ENCODE data around the gene CEP162. TPM values are rescaled to one million over a fixed set of nuclear protein-coding genes. Genes with fewer than 3 reads are reported as not detected.

Gene CEP162
- total and polyA plus RNA-seq, 2 donors (not counting 1 experiment from before 2014, with no cell fraction given) = 3.7 to 7.4 TPM

GRCh38 chr6:84082689-84083265 lies 144.7 kb downstream of the CEP162 start:
- Histone ChIP-seq H3K36me3 (ENCODE audit: control insufficient read depth, insufficient read depth, low read length) (no peaks in the 10 kb centered on the region), H3K27me3 (ENCODE audit: control insufficient read depth, insufficient read depth, low read length) (no peaks in the 10 kb centered on the region), H3K27ac (ENCODE audit: insufficient read depth, low read length) (no peak overlapping the region), H3K9ac (ENCODE audit: insufficient read depth, low read length) (no peak overlapping the region), H3K9me3 (ENCODE audit: control insufficient read depth, insufficient read depth, low read depth, low read length) (no peaks in the 10 kb centered on the region), H4K20me1 (ENCODE audit: control insufficient read depth, extremely low read depth, insufficient read depth, low read length) (no peaks in the 10 kb centered on the region), H3K4me2 (ENCODE audit: extremely low read depth, insufficient read depth, low read length) (no peak overlapping the region), H3K4me3 (replicated peaks in 1 of 4; ENCODE audit: control extremely low read depth in 1 of 4, insufficient read depth in 1 of 4, low read depth in 3 of 4, low read length in 4 of 4) (no peak overlapping the region), H3K4me1 (ENCODE audit: control insufficient read depth, extremely low read depth, insufficient read depth, low read length) (no peaks in the 10 kb centered on the region), H3K79me2 (ENCODE audit: control insufficient read depth, insufficient read depth, low read length) (no peaks in the 10 kb centered on the region), H2AFZ (ENCODE audit: low read length) (no peak overlapping the region)
- peak in 1 of 2 donors; percentile 5 for DNase-seq (ENCODE audit: low read depth in 2 of 2)
- no peak for TF ChIP-seq CTCF (conservative IDR thresholded peaks at IDR 0.05 in 1 of 2, IDR thresholded peaks at IDR 0.05 in 1 of 2; ENCODE audit: low read depth in 1 of 2, low read length in 2 of 2)
- TF ChIP-seq EZH2 (IDR thresholded peaks at IDR 0.05; ENCODE audit: low read length, missing control alignments) = no peak

GRCh38 chr6:84081222-84081621 lies 146.2 kb downstream of the CEP162 start:
- TF ChIP-seq EZH2 (IDR thresholded peaks at IDR 0.05; ENCODE audit: low read length, missing control alignments) (no peak), CTCF (conservative IDR thresholded peaks at IDR 0.05 in 1 of 2, IDR thresholded peaks at IDR 0.05 in 1 of 2; ENCODE audit: low read depth in 1 of 2, low read length in 2 of 2) (no peak)
- no peak overlapping the region for H2AFZ ChIP-seq (ENCODE audit: low read length)
- H3K27me3 ChIP-seq (ENCODE audit: control insufficient read depth, insufficient read depth, low read length) = no peaks in the 10 kb centered on the region
- H3K79me2 ChIP-seq (ENCODE audit: control insufficient read depth, insufficient read depth, low read length) = no peaks in the 10 kb centered on the region
- H3K4me1 ChIP-seq (ENCODE audit: control insufficient read depth, extremely low read depth, insufficient read depth, low read length) = no peaks in the 10 kb centered on the region
- no peak overlapping the region for H3K4me3 ChIP-seq (replicated peaks in 1 of 4; ENCODE audit: control extremely low read depth in 1 of 4, insufficient read depth in 1 of 4, low read depth in 3 of 4, low read length in 4 of 4)
- H3K36me3 ChIP-seq (ENCODE audit: control insufficient read depth, insufficient read depth, low read length) = no peaks in the 10 kb centered on the region
- H3K4me2 ChIP-seq (ENCODE audit: extremely low read depth, insufficient read depth, low read length) = no peak overlapping the region
- no peak overlapping the region for H3K27ac ChIP-seq (ENCODE audit: insufficient read depth, low read length)
- DNase-seq (ENCODE audit: low read depth in 2 of 2) = no peak
- H3K9ac ChIP-seq (ENCODE audit: insufficient read depth, low read length) = no peak overlapping the region
- no peaks in the 10 kb centered on the region for H3K9me3 ChIP-seq (ENCODE audit: control insufficient read depth, insufficient read depth, low read depth, low read length)
- H4K20me1 ChIP-seq (ENCODE audit: control insufficient read depth, extremely low read depth, insufficient read depth, low read length) = no peaks in the 10 kb centered on the region

- Histone ChIP-seq H4K20me1 (ENCODE audit: control insufficient read depth, extremely low read depth, insufficient read depth, low read length) (no peaks in the 10 kb centered on the region), H3K27ac (ENCODE audit: insufficient read depth, low read length) (no peak overlapping the region), H3K4me1 (ENCODE audit: control insufficient read depth, extremely low read depth, insufficient read depth, low read length) (no peaks in the 10 kb centered on the region), H3K4me2 (ENCODE audit: extremely low read depth, insufficient read depth, low read length) (no peak overlapping the region), H3K9ac (ENCODE audit: insufficient read depth, low read length) (no peak overlapping the region), H3K9me3 (ENCODE audit: control insufficient read depth, insufficient read depth, low read depth, low read length) (no peaks in the 10 kb centered on the region), H2AFZ (ENCODE audit: low read length) (no peak overlapping the region), H3K36me3 (ENCODE audit: control insufficient read depth, insufficient read depth, low read length) (no peaks in the 10 kb centered on the region), H3K4me3 (replicated peaks in 1 of 4; ENCODE audit: control extremely low read depth in 1 of 4, insufficient read depth in 1 of 4, low read depth in 3 of 4, low read length in 4 of 4) (no peak overlapping the region), H3K27me3 (ENCODE audit: control insufficient read depth, insufficient read depth, low read length) (no peaks in the 10 kb centered on the region), H3K79me2 (ENCODE audit: control insufficient read depth, insufficient read depth, low read length) (no peaks in the 10 kb centered on the region)
- TF ChIP-seq EZH2 (IDR thresholded peaks at IDR 0.05; ENCODE audit: low read length, missing control alignments) (no peak), CTCF (conservative IDR thresholded peaks at IDR 0.05 in 1 of 2, IDR thresholded peaks at IDR 0.05 in 1 of 2; ENCODE audit: low read depth in 1 of 2, low read length in 2 of 2) (no peak)
- no peak for DNase-seq (ENCODE audit: low read depth in 2 of 2)
Observed at GRCh38 chr6:84078335-84078734, 149.1 kb downstream of the CEP162 start.

Measured in fibroblast of lung (primary cell).